HG03460 (cell line): ENCODE data around the gene RFXANK.

ENCODE experiments used
- ATAC-seq: cut with Tn5 transposase; IDR thresholded peaks from one replicate; pipeline ENCODE4 v1.9.1; 2021; ENCODE audit not compliant: unreplicated experiment

RFXANK gene

DNA sequence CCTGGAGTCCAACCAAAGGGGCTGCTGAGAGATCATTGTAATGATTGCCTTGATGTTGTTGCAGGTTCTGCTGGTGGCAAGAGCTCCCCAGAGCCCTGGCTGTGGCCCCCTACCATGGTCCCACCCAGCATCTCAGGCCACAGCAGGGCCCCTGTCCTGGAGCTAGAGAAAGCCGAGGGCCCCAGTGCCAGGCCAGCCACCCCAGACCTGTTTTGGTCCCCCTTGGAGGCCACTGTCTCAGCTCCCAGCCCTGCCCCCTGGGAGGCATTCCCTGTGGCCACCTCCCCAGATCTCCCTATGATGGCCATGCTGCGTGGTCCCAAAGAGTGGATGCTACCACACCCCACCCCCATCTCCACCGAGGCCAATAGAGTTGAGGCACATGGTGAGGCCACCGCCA lies 35.2 kb downstream of the RFXANK start:
- ATAC-seq = no peak

DNA sequence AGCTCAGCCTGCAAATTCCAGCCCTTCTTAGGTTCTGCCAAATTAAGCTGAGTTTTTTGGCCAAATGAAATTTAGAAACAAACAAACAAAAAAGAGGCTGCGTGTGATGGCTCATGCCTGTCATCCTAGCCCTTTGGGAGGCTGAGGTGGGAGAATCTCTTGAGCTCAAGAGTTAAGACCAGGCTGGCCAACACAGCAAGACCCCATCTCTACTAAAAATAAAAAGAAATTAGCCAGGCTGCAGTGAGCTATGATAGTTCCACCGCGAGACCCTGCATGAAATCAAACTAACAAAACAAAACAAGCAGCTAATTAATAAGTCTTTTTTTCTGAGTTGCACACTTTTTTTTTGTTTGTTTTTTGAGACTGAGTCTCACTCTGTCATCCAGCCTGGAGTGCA lies 37.6 kb downstream of the RFXANK start:
- no peak for ATAC-seq

DNA sequence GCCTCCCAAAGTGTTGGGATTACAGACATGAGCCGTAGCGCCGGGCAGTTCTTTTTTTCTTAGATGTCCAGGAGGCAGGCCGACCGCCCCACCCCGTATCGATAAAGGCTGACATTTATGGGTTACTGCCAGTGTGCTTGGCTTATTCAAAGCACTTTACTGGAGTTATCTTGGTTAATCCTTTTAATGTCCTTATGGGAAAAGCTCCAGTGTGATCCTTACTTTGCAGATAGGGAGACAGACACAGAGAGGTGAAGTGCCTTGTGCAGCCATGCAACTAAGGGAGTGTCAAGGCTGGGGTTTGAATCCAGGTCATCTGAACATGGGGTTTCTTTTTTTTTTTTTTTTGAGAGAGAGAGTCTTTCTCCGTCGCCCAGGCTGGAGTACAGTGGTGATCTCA lies 38.9 kb downstream of the RFXANK start:
- ATAC-seq = no peak

DNA sequence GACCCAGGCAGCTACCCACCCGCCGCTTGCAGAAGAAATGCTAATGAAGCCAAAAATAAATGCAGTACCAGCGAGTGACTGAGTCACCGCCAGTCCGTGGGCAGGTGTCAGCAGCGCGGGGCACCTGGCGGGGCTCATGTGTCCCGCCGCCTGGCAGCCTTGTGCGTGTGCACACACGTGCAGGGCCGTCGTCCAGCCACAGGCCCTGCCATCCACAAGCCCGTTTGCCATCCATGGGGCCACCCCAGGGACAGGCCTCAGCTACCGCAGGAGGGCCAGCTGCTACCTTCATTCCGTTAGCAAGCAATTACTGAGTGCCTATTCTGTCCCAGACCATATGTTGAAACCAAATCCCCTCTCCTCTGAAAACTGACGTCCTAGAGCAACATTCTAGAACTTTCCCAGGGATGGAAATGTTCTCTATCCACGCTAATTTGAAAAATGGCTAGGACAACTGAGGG lies 40.2 kb downstream of the RFXANK start:
- ATAC-seq = no peak

DNA sequence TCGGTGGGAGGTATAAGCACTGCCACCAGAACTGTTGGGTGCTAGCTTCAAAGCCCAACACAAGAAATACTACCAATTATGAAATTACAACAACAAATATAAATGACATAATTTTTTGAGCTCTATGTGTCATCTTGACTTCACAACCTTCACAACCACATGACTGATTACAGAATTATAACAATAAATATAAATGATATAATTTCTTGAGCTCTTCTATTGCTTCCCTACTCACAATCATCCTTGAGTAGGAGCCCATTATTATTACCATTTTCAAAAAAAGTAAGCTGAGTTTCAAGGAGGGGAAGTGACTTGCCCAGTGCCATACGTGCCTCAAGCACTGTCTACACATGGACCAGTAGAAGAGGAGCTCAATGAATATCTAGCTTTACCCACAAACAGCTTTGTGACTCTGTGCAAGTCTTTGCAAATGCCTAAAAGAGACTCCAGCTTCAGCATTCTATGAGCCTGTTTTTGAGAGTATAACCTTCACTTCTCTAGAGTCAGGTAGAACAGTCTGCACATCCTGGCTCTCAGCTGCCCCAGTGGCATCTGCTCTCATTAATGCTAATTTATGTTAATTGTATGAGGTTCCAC lies 42.3 kb downstream of the RFXANK start:
- ATAC-seq = no peak

DNA sequence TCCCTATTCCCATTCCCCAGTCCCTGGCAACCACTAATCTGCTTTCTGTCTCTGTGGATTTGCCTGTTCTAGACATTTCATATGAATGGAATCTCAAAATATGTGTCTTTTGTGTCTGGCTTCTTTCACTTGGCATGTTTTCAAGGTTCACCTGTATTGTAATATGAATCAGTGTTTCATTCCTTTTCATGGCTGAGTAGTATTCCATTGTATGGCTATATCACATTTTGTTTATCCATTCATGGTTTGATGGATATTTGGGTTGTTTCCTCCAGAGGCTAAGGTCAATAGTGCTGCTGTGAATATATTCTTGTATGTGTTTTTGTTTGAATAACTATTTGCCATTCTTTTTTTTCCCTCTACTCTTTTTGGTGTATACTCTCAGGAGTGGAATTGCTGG lies 44.1 kb downstream of the RFXANK start:
- ATAC-seq = no peak

DNA sequence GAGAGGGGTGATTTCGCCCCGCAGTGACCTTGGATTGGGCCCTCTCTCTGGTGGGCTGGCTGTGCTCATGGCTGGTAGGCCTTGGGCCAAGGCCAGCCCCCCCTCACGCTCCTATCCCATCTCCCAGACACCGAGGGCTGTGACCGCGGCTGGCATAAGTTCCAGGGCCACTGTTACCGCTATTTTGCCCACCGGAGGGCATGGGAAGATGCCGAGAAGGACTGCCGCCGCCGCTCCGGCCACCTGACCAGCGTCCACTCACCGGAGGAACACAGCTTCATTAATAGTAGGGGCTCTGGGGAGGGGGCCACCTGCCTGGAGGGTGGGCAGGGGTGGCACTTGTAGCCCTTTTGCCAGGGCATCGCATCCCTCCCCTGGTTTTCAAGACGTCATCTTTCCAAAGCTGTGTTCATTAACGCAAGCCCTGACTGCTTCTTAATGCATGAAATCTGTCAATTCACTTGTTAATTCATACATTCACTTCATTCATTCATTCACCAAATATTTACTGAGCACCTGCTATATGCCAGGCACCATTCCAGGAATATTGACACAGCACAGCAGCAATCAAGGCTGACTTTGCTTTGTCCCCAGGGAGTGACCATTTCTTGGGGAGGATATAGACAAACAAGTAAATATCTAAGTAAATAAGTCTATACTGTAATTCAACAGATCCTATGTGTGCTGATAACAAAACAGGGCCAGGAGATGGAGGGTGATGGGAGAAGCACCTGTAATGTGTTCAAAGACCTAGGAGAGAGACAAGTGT lies 46.3 kb downstream of the RFXANK start:
- no peak for ATAC-seq

DNA sequence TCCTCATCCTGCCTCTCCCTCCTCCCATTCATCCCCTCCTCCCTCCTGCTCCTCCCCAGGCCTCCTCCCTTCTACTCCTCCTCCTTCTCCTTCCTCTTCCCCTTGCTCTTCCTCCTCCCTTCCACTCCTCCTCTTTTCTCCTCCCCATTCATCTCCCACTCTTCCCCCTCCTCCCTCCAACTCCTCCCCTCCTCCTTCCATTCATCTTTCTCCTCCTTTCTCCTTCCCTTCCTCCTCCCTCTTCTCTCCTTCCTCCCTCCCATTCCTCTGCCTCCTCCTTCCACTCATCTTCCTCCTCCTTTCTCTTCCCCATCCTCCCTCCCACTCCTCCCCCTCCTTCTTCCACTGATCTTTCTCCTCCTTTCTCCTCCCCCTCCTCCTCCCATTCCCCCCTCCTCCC lies 47.6 kb downstream of the RFXANK start:
- ATAC-seq = no peak

DNA sequence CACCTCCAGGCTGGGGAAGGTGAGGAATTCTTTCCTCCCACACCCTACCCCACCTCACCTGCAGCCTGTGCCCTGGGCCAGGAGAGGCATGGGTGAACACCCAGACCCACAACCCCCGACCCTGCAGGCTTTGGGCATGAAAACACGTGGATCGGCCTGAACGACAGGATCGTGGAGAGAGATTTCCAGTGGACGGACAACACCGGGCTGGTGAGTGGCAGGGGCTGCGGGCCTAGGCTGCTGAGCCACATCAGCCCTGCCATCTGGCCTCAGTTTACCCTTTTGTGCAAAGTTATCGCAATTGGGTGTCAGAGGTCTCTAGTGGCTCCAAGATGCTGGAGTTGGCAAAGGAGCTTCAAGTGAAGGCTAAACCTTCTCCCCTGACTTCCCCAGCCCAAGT lies 48.4 kb downstream of the RFXANK start:
- ATAC-seq = no peak

DNA sequence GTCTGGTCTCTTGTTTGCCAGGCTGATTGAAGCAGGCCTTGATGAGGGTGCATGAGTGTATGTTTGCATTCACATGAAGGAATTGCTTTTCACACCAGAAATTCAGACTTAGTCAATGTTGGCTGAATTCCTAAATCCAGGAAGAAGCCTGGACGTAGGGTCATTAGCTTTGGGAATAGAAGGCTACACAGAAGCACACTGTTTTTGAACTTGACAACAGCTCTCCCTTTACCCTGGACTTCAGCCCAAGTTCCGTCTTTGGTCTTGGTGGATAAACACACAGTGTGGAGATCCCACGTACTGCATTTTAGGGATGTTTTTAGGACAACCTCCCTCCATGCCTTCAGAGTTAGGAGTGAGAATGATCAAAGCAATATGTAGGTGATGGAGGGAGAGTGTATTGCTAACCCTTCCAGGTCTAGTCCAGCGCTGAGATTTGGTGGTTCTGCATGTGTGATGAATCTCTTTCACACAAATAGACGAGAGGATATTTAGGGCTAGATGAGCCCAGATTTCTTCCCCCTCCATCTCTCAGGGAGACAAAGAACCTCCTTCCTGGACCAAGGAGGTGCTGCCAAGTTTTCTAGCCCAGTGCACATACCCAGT lies 58.2 kb downstream of the RFXANK start:
- no peak for ATAC-seq
